Measurements from ENCODE around the gene SH3GL1. TPM values are rescaled to one million over a fixed set of nuclear protein-coding genes. Genes with fewer than 3 reads are reported as not detected.
A peak's percentile ranks its signal among the peaks of the same experiment; 100 is the strongest.
"Not testable (repeated sequence)": the region's sequence is repeated elsewhere in the genome, so short reads cannot be mapped to it uniquely, and the experiment has no call there.

Gene SH3GL1
- total RNA-seq, 2 donors from 2014 or later: 54.0 to 66.6 TPM

DNA sequence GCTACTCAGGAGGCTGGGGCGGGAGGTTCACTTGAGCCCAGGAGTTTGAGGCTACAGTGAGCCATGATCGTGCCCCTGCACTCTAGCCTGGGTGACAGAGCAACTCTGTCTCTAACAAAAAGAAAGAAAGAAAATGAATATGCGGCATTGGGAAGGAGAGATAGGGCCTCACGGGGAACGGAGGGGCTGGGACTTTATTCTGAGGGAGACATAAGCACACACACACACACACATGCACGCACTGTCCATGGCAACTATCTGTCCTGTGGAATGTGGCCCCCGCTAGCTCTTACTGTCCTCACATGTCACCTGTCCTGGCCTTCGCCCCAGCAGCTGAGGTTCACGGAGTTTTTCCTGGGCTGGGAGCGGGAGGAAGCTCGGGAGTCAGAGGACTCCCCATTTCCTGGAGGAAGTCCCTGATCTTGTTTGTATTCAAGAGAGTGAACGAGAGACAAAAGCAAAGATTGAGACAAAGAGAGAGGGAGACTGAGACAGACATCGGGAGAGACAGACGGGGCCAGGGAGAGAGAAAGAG lies 62.4 kb downstream of the SH3GL1 start:
- peak; percentile 72 for DNase-seq
- intact Hi-C loops (cut with DNase I): no loop called here

GRCh38 chr19:4334929-4335570 lies 65.3 kb downstream of the SH3GL1 start:
- intact Hi-C loops (cut with DNase I): no loop called here
- no peaks in the 10 kb centered on the region for H3K9me3 ChIP-seq
- TF ChIP-seq CTCF (IDR thresholded peaks at IDR 0.05): no peak
- no peak overlapping the region for H3K27ac ChIP-seq
- no peak overlapping the region for H3K4me3 ChIP-seq
- H3K27me3 ChIP-seq: no peaks in the 10 kb centered on the region
- H3K4me1 ChIP-seq: peaks cover 8% of the 10 kb centered on the region
- DNase-seq: no peak
- no peak overlapping the region for H3K9ac ChIP-seq (ENCODE audit: low read depth in 2 of 2, low read length in 2 of 2)
- H3K36me3 ChIP-seq: no peaks in the 10 kb centered on the region

More for the DNA sequence above, 62.4 kb downstream of the SH3GL1 start:
- no peaks in the 10 kb centered on the region for H3K27me3 ChIP-seq
- peaks cover 11% of the 10 kb centered on the region for H3K4me1 ChIP-seq
- no peaks in the 10 kb centered on the region for H3K36me3 ChIP-seq
- H3K27ac ChIP-seq: peak overlapping the region; percentile 88
- H3K9ac ChIP-seq (ENCODE audit: low read depth in 2 of 2, low read length in 2 of 2): peak overlapping the region; percentile 77 to 98
- no peak for TF ChIP-seq CTCF (IDR thresholded peaks at IDR 0.05)
- no peaks in the 10 kb centered on the region for H3K9me3 ChIP-seq
- peak overlapping the region; percentile 48 for H3K4me3 ChIP-seq

- Histone ChIP-seq H3K27ac (no peak overlapping the region), H3K36me3 (no peaks in the 10 kb centered on the region), H3K27me3 (no peaks in the 10 kb centered on the region), H3K4me3 (no peak overlapping the region), H3K9me3 (no peaks in the 10 kb centered on the region), H3K4me1 (no peaks in the 10 kb centered on the region), H3K9ac (ENCODE audit: low read depth in 2 of 2, low read length in 2 of 2) (no peak overlapping the region)
- no peak for TF ChIP-seq CTCF (IDR thresholded peaks at IDR 0.05)
- intact Hi-C loops (cut with DNase I): no loop called here
- DNase-seq: no peak
These were observed 70.5 kb downstream of the SH3GL1 start for GRCh38 chr19:4329858-4330257.

DNA sequence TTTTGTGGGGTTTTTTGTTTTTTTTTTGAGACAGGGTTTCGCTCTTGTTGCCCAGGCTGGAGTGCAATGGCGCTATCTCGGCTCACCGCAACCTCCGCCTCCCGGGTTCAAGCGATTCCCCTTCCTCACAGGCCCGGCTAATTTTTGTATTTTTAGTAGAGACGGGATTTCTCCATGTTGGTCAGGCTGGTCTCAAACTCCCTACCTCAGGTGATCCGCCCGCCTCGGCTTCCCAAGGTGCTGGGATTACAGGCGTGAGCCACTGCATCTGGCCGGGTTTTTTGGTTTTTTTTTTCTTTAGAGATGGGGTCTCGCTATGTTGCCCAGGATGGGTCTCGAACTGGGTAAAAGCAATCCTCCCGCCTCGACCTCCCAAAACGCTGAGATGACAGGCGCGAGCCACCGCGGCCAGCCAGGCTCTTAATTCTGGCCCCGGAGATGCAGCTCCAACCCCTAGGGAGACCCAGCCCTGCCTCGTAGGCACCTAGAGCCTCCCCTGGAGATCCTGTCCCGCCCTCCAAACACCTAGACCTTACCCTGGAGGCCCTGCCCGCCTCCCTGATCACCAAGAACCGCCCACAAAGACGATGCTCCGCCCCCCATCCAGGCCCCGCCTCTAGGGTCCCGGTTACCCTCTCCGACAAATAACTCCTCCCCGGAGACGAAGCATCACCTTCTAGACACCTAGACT lies 71.2 kb downstream of the SH3GL1 start:
- DNase-seq; H3K9ac ChIP-seq (ENCODE audit: low read depth in 2 of 2, low read length in 2 of 2); H3K9me3 ChIP-seq; H3K27me3 ChIP-seq; H3K4me1 ChIP-seq; H3K36me3 ChIP-seq; H3K27ac ChIP-seq; intact Hi-C loops (cut with DNase I): not testable (repeated sequence)
- peak overlapping the region; percentile 16 for H3K4me3 ChIP-seq

- Histone ChIP-seq H3K9ac (ENCODE audit: low read depth in 2 of 2, low read length in 2 of 2) (no peak overlapping the region), H3K27ac (no peak overlapping the region)
- intact Hi-C loops (cut with DNase I): no loop called here
These were observed 71.9 kb downstream of the SH3GL1 start for GRCh38 chr19:4328243-4328990.

More at GRCh38 chr19:4328243-4328990, 71.9 kb downstream of the SH3GL1 start:
- peak; percentile 94 for DNase-seq
- no peak for TF ChIP-seq CTCF (IDR thresholded peaks at IDR 0.05)
- no peaks in the 10 kb centered on the region for H3K27me3 ChIP-seq
- peak overlapping the region; percentile 16 for H3K4me3 ChIP-seq
- no peaks in the 10 kb centered on the region for H3K36me3 ChIP-seq
- H3K4me1 ChIP-seq: no peaks in the 10 kb centered on the region
- H3K9me3 ChIP-seq: no peaks in the 10 kb centered on the region

All from colonic mucosa (tissue), 4 donors.